Endometrium (tissue), 2 donors: ENCODE results near the gene CASP10.
A peak's percentile ranks its signal among the peaks of the same experiment; 100 is the strongest.
"Not testable (repeated sequence)": the region's sequence is repeated elsewhere in the genome, so short reads cannot be mapped to it uniquely, and the experiment has no call there.

Source experiments
- FAIRE-seq: peaks from 2 replicates; lab custom pipeline; 2012; peaks lifted over from hg19 to GRCh38; lab: Jason Lieb, UNC
- donor health status: control.
- donor health status: control.

Gene CASP10

GRCh38 chr2:201233812-201234662 lies 51.1 kb downstream of the CASP10 start:
- no peak for FAIRE-seq

- no peak for FAIRE-seq
Observed at GRCh38 chr2:201234663-201235135, 51.8 kb downstream of the CASP10 start.

DNA sequence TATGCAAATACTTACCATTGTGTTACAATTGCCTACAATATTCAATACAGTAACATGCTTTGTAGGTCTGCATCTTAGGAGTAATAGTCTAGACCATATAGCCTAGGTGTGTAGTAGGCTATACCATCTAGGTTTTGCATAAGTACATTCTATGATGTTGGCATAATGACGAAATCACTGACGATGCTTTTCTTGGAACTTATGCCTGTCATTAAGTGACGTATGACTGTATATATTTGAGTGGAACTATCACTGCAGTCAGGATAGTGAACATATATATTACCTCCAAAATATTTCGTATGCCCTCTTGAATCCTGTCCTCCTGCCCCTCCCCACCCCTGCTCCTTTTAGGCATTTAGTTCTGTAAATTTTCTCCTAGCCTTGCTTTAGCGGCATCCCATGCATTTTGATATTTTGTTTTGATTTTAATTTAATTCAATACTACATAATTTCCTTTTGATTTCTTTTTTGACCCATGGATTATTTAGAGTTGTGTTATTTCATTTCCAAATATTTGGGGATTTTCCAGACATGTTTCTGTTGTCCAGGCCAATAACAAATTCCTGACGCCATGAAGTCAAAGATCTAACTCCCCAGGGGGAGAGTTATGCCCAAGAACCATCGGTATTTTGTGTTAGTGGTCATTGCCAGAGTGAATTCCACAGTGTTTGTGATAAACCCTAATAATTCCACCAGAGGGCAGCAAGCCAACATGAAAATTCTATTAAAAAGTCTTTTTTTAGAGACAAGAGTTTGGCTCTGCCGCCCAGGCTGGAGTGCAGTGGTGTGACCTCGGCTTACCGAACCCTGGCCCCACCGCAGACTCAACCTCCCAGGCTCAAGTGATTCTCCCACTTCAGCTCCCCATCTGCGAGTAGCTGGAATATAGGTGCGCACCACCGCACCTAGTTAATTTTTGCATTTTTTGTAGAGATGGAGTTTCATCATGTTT lies 53.2 kb downstream of the CASP10 start:
- FAIRE-seq: peak; percentile 78

DNA sequence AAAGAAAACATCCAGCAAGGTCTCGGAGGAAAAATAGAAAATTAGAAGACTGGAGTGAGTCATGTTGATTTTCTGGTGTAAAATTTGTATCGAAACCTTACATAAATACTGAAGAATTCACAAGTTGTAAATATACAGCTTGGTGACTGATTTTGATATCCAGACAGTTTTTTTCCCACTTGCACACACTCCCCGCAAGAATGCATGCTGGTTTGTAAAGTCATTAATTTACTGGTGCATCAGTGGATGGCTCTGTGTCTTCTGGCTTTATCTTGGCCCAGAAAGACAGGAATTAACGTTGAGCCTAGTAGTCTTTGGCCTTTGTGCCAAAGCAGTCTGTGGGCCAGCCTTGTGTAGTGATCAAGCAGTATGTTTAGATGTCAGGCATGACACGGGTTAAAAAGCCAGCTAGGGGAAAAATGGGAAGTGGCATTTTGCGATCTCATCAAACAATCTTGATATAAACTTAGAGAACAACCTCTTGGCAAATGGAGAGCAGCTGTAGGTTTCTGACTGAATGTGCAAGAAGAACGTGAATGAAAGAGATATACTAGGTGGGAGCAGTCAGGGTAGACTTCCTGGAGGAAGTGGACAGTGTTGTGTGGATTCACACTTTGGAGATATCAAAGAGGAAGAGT lies 54.7 kb downstream of the CASP10 start:
- no peak for FAIRE-seq

GRCh38 chr2:201239167-201239935 lies 56.4 kb downstream of the CASP10 start:
- FAIRE-seq: not testable (repeated sequence)

- no peak for FAIRE-seq
Observed at GRCh38 chr2:201242571-201243277, 59.8 kb downstream of the CASP10 start.

DNA sequence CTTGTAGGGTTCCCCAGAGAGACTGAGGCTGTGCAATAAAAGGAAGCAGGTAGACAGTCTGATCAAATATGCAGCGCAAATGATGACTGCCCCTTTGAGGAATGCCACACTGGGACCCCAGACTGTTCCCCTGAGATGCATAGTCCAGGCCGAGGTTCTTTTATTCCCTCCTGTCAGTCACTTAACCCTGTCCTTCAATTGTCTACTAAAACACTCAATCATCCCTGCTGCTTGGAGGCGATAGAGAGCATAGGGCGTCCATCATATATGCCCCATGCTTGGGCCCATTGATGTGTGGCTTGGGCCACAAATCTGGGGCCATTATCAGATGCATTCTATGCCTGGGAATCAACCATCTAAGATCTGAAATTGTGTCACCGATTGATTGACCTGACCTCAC lies 61.9 kb downstream of the CASP10 start:
- FAIRE-seq: no peak

DNA sequence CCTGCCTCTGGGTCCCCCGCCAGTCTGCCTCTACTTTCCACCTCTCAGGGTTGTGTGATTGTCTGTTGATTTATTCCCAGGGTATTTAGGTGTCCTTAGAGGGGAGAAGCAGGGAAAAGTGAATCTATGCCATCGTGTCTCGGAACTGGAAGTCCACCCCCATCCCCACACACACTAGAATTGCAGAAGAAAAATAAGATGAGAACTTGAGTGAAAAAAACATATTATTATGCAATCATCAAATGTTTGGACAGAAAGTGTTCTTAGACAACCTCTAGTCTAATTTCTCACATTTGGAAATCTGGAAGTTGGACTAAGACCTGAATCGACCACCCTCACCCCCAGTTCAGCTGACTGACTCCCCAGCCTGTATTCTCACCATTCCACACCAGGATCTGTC lies 63.3 kb downstream of the CASP10 start:
- no peak for FAIRE-seq

- no peak for FAIRE-seq
Observed at GRCh38 chr2:201248288-201248844, 65.4 kb downstream of the CASP10 start.

GRCh38 chr2:201249889-201250288 lies 66.9 kb downstream of the CASP10 start:
- no peak for FAIRE-seq

GRCh38 chr2:201250741-201251140 lies 67.8 kb downstream of the CASP10 start:
- no peak for FAIRE-seq

DNA sequence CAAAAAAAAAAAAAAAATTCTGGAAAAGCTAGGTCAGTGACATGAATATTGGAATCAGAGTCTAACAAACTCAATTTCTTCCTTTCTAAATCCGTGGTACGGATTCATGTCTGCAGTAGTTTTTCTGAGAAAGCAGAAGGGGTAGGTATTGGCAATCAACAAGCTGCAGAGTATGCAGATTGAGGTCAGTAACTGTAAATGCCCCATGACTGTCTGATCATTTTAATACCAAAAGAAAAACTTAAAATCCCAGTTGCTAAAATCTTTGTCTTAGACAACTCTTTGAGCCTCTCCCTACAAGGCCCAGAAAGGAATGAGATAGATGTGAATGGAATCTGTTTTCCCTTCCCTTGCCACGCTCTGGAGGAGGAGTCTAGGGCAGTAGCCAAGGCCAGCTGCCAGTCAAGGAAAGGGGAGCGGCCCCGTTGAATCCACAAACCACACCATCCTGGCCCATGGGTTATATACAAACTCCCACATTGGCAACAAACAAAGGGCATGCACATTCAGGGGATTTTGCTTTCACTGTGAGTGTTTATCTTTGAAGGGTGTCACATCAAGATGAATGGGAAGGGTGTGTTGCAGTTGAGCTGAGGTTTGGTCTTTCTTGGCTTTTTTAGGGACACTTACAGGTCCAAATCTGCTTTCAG lies 71.3 kb downstream of the CASP10 start:
- FAIRE-seq: no peak

- no peak for FAIRE-seq
Observed at GRCh38 chr2:201255408-201256033, 72.6 kb downstream of the CASP10 start.

- FAIRE-seq: no peak
Observed at GRCh38 chr2:201256082-201256481, 73.1 kb downstream of the CASP10 start.

GRCh38 chr2:201257381-201257955 lies 74.5 kb downstream of the CASP10 start:
- FAIRE-seq: no peak

DNA sequence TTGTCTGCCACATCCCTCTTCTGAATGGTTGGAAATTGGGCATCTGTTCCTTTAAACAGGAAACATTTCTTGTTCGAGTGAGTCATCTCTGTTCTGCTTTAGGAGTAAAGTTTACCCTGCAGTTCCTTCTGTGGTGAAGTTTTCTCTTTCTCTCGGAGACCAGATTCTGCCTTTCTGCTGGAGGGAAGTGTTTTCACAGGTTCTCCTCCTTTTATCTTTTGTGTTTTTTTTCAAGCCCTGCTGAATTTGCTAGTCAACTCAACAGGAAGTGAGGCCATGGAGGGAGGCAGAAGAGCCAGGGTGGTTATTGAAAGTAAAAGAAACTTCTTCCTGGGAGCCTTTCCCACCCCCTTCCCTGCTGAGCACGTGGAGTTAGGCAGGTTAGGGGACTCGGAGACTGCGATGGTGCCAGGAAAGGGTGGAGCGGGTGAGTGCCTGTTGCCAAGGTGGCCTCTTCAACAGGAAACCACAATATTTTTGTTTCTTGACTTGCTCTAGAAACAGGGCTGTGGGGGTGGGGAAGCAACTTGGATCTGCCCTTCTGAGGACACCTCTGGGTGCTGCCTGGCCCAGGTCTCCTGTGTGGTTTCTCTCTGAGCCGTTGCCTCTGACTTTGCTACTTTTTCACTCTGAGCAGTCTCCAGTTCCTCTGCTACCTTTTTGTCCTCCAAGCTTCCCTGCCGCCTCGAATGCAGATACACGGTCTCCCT lies 75.2 kb downstream of the CASP10 start:
- no peak for FAIRE-seq

DNA sequence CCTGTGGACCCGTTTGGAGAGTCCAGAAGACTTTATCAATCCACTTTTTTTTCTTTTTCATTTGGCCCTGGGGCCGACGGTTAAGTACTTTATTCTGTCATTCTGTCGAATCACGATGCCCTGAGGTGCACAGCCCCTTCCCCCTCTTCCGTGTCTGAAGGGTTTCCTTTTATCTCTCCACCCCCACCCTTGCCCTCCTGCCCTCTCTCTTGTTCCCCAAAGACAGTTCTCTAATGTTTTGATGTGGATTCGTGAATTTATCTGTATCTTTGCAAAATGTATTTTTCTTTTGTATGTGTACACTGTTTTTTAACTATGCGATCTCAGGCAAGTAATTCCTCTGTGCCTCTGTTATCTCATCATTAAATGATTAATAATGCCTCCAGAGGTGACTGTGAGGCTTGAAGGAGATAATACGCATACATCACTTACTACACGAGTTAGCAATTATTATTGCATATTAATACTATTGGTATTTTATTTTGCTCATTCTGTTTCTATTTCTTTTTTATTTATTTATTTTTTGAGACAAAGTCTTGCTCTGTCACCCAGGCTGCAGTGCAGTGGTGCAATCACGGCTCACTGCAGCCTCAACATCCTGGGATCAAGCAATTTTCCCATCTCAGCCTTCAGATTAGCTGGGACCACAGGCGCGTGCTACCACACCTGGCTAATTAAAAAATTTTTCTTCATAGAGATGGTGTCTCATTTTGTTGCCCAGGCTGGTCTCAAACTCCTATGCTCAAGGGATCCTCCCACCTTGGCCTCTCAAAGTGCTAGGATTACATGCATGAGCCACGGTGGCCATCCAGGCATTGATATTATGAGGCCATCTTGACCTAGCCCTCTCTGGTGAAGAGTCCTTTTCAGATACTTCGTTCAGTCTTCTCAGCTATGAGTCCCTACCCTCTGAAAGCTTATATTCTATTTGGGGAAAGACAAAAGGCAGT lies 76.0 kb downstream of the CASP10 start:
- FAIRE-seq: no peak
